HG03060 (cell line): Measurements from ENCODE around the gene EFCAB8.

Experiments used
- ATAC-seq: cut with Tn5 transposase; IDR thresholded peaks from one replicate; pipeline ENCODE4 v1.9.1; 2021; ENCODE audit warnings: low read depth, moderate number of reproducible peaks; ENCODE audit not compliant: unreplicated experiment

EFCAB8 gene

GRCh38 chr20:32999603-33000250 lies 141.0 kb downstream of the EFCAB8 start:
- ATAC-seq: no peak

GRCh38 chr20:33000802-33001466 lies 142.2 kb downstream of the EFCAB8 start:
- ATAC-seq: no peak

- ATAC-seq: no peak
These were observed 143.5 kb downstream of the EFCAB8 start for GRCh38 chr20:33002087-33002808.

GRCh38 chr20:33004141-33004751 lies 145.5 kb downstream of the EFCAB8 start, which contains the start of gene SUN5:
Gene SUN5, minus strand, starts transcription at chr20:33004433. Its CDS starts 93 bp downstream, at chr20:33004340.
- no peak for ATAC-seq

- no peak for ATAC-seq
These were observed 146.4 kb downstream of the EFCAB8 start for GRCh38 chr20:33005132-33005566.

GRCh38 chr20:33005908-33006775 lies 147.4 kb downstream of the EFCAB8 start:
- ATAC-seq: no peak

GRCh38 chr20:33006776-33007375 lies 148.2 kb downstream of the EFCAB8 start:
- no peak for ATAC-seq

- ATAC-seq: no peak
These were observed 148.9 kb downstream of the EFCAB8 start, which contains the start of gene BPIFB2 for GRCh38 chr20:33007376-33008335. Gene BPIFB2, plus strand, starts transcription at chr20:33007704. Its CDS starts 871 bp downstream, at chr20:33008575.

- no peak for ATAC-seq
These were observed 149.9 kb downstream of the EFCAB8 start for GRCh38 chr20:33008336-33009213.

GRCh38 chr20:33009214-33010132 lies 150.8 kb downstream of the EFCAB8 start:
- ATAC-seq: no peak

- no peak for ATAC-seq
These were observed 151.4 kb downstream of the EFCAB8 start for GRCh38 chr20:33010133-33010504.

GRCh38 chr20:33010674-33011449 lies 152.1 kb downstream of the EFCAB8 start:
- no peak for ATAC-seq
